NCI-H2227 (cell line): ENCODE data around the gene RPS24.

Experiments
- DNase-seq: peaks from one replicate; lab custom pipeline; 2025; ENCODE audit not compliant: unreplicated experiment; lab: John Stamatoyannopoulos, UW

Gene RPS24

GRCh38 chr10:78082636-78083035 lies 49.0 kb downstream of the RPS24 start:
- no peak for DNase-seq
